Gastroesophageal sphincter (tissue), 4 donors: ENCODE data around the gene GPHN. TPM values are rescaled to one million over a fixed set of nuclear protein-coding genes. Genes with fewer than 3 reads are reported as not detected.

Experiments
- ATAC-seq: fragments of 150-250 bp; one replicate; pipeline ENCODE4 v1.9.1; 2016; ENCODE audit warnings: mild to moderate bottlenecking, moderate library complexity
- H3K27ac ChIP-seq, 4 donors: fragments of 200-600 bp; sonication (generic) in 3 of 4; 1 replicate in 3 of 4; 2 replicates in 1 of 4; pipeline ENCODE4 v1.5.1; 2016 to 2019
- H3K27me3 ChIP-seq: fragments of 200-600 bp; sonication (generic); one replicate; pipeline ENCODE4 v1.5.1; 2019
- H3K36me3 ChIP-seq, 2 donors: fragments of 200-600 bp; sonication (generic); one replicate each; pipeline ENCODE4 v1.5.1; 2019; ENCODE audit warnings: control low read depth in 1 of 2
- H3K4me1 ChIP-seq, 3 donors: fragments of 200-600 bp; sonication (generic); 1 replicate in 2 of 3; 2 replicates in 1 of 3; pipeline ENCODE4 v1.5.1; 2016 to 2019; ENCODE audit warnings: control low read depth in 2 of 3
- H3K4me3 ChIP-seq, 2 donors: fragments of 200-600 bp; sonication (generic); one replicate each; pipeline ENCODE4 v1.5.1; 2019; ENCODE audit warnings: mild to moderate bottlenecking in 1 of 2, moderate library complexity in 1 of 2
- H3K9me3 ChIP-seq, 3 donors: fragments of 200-600 bp; sonication (generic); one replicate each; pipeline ENCODE4 v1.5.1; 2017 to 2019; ENCODE audit warnings: control low read depth in 2 of 3
- CTCF ChIP-seq, 4 experiments: fragments of 200-600 bp in 2 of 4; fragments of 450-650 bp in 2 of 4; sonication (generic) in 1 of 4; IDR thresholded peaks; one replicate each; pipeline ENCODE4 v1.5.1; 2017 to 2019; ENCODE audit warnings: antibody characterized with exemption in 4 of 4, mild to moderate bottlenecking in 2 of 4, moderate library complexity in 2 of 4
- EP300 ChIP-seq: sonication (generic); formaldehyde crosslinking; IDR thresholded peaks from one replicate; pipeline ENCODE4 v1.6.1; 2017; ENCODE audit warnings: antibody characterized with exemption, mild to moderate bottlenecking
- POLR2A ChIP-seq, 2 donors: fragments of 450-650 bp; IDR thresholded peaks; one replicate each; pipeline ENCODE4 v1.6.1; 2017; ENCODE audit warnings: antibody characterized with exemption in 2 of 2, mild to moderate bottlenecking in 2 of 2, moderate library complexity in 1 of 2
- POLR2AphosphoS5 ChIP-seq: sonication (generic); formaldehyde crosslinking; IDR thresholded peaks from one replicate; pipeline ENCODE4 v1.6.1; 2017; ENCODE audit warnings: antibody characterized with exemption
- WGBS, 2 donors: methylation state at CpG; one replicate each; pipeline ENCODE4 v1.1.5; 2018; ENCODE audit warnings: low coverage in 1 of 2; 5-methylcytosine and 5-hydroxymethylcytosine counted together
- total RNA-seq, 4 donors: library from RNA; depleted of rRNA; stranded (reverse); fragments of >200 nt; gene quantifications; one replicate each; pipeline ENCODE4 v1.1.0, GENCODE V29; 2016

The GPHN gene
- total RNA-seq, 4 donors from 2014 or later: 13.1 to 16.5 (median 14.7) TPM

DNA sequence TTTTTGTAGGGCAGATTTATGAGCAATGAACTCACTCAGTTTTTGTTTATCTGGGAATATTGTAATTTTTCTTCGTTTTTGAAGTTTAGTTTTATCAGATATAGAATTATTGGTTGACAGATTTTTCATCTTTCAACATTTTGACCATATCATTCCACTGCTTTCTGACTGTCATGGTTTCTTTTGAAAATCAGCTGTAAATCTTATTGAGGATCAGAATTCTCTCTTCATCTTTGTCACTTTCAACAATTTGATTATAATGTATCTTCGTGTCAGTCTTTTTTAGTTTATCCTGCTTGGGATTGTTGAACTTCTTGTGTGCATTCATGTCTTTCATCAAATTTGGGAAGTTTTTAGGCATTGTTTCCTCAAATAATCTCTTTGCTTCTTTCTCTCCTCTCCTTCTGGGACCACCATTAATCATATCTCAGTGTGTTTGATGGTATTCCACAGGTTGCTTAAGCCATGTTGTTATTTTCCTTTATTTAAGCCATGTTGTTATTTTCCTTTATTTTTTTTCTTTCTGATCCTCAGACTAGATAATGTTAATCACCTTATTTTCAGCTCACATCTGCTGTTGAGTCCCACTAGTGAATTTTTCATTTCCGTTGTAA lies 451.6 kb downstream of the GPHN start:
- H3K36me3 ChIP-seq: peaks cover 0 to 17% of the 10 kb centered on the region in 2 donors
- ATAC-seq: no peak
- WGBS, 2 donors: 95 to 100% methylated on average over 3 of the region's 3 CpGs
- no peak overlapping the region for H3K4me3 ChIP-seq
- H3K4me1 ChIP-seq: no peaks in the 10 kb centered on the region
- TF ChIP-seq EP300 (no peak), CTCF (IDR thresholded peaks at IDR 0.05) (no peak), POLR2AphosphoS5 (no peak), POLR2A (IDR thresholded peaks at IDR 0.05) (no peak)
- H3K9me3 ChIP-seq: peaks cover 0 to 19% (median 2%) of the 10 kb centered on the region in 3 donors
- no peak overlapping the region for H3K27ac ChIP-seq
- no peaks in the 10 kb centered on the region for H3K27me3 ChIP-seq

GRCh38 chr14:66965831-66966230 lies 457.9 kb downstream of the GPHN start:
- Histone ChIP-seq H3K27me3 (no peaks in the 10 kb centered on the region), H3K4me1 (no peaks in the 10 kb centered on the region), H3K27ac (no peak overlapping the region), H3K4me3 (no peak overlapping the region), H3K9me3 (no peaks in the 10 kb centered on the region), H3K36me3 (peaks cover 0 to 10% of the 10 kb centered on the region in 2 donors)
- no peak for ATAC-seq
- TF ChIP-seq CTCF (IDR thresholded peaks at IDR 0.05) (no peak), EP300 (no peak), POLR2A (IDR thresholded peaks at IDR 0.05) (no peak), POLR2AphosphoS5 (no peak)

GRCh38 chr14:66972469-66972868 lies 464.5 kb downstream of the GPHN start:
- 100% methylated on average over 1 of the region's 1 CpG for WGBS, 2 donors
- TF ChIP-seq POLR2A (IDR thresholded peaks at IDR 0.05): no peak
- TF ChIP-seq CTCF (IDR thresholded peaks at IDR 0.05): no peak

DNA sequence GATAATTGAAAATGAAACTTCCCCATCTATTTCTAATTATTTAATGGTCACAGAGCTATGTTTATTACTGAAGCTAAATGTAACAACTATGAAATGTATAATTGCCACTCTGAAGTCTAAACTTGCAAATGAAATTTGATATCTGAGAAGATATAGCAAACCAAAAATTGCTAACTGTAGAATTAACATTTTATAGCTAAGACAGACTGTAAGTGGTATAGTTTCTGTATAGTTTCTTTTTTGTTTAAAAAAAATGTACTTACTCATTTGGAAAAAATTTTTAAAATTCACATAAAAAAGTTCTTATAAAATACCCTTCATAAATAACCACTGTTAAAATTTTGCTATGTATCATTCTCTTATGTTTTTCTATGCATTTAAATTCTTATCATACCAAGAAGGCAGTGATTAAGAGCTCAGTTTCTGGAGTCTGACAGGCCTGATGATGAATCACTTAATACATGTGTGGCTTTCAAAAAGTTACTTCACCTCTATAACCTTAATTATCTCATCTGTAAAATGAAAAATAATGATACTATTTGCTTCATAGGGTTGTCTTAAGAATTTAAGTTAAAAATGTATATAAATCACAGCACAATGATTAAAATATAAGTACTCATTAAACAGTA lies 466.6 kb downstream of the GPHN start:
- H3K4me1 ChIP-seq: peaks cover 0 to 11% (median 0%) of the 10 kb centered on the region in 3 donors
- ATAC-seq: no peak
- H3K27me3 ChIP-seq: no peaks in the 10 kb centered on the region
- no peak for TF ChIP-seq POLR2AphosphoS5
- no peak for TF ChIP-seq EP300
- TF ChIP-seq CTCF (IDR thresholded peaks at IDR 0.05): no peak
- TF ChIP-seq POLR2A (IDR thresholded peaks at IDR 0.05): no peak
- H3K9me3 ChIP-seq: no peaks in the 10 kb centered on the region
- H3K4me3 ChIP-seq: no peak overlapping the region
- no peaks in the 10 kb centered on the region for H3K36me3 ChIP-seq
- H3K27ac ChIP-seq: no peak overlapping the region

More at GRCh38 chr14:66972469-66972868, 464.5 kb downstream of the GPHN start:
- Histone ChIP-seq H3K27ac (no peak overlapping the region), H3K36me3 (no peaks in the 10 kb centered on the region), H3K4me3 (no peak overlapping the region), H3K9me3 (no peaks in the 10 kb centered on the region), H3K4me1 (peaks cover 0 to 11% (median 0%) of the 10 kb centered on the region in 3 donors), H3K27me3 (no peaks in the 10 kb centered on the region)
- no peak for ATAC-seq

DNA sequence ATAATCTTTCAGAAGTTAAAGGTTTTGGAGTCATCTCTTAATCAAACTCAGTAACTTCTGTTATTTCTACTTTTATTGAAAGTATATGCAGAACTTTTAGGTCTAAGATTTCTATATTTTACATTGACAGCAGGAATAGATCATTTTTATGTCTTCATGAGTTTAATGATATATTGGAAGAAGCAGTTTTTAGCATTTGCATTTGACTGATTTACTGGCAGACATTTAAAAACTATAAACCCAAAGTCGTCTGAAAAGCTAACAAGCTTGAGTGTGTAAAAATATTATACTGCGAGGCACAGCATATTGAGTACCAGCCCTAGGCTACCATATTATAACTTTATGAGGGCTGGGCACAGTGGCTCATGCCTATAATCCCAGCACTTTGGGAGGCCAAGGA lies 467.3 kb downstream of the GPHN start:
- Histone ChIP-seq H3K9me3 (no peaks in the 10 kb centered on the region), H3K27me3 (no peaks in the 10 kb centered on the region), H3K27ac (no peak overlapping the region), H3K4me3 (no peak overlapping the region), H3K36me3 (no peaks in the 10 kb centered on the region), H3K4me1 (peaks cover 0 to 11% (median 0%) of the 10 kb centered on the region in 3 donors)
- no peak for TF ChIP-seq POLR2AphosphoS5
- no peak for TF ChIP-seq POLR2A (IDR thresholded peaks at IDR 0.05)
- no peak for TF ChIP-seq CTCF (IDR thresholded peaks at IDR 0.05)
- no peak for TF ChIP-seq EP300
- WGBS, 2 donors: 87 to 95% methylated on average over 2 of the region's 2 CpGs
- ATAC-seq: no peak
